ENCODE measurements around the gene DLX2. TPM values are rescaled to one million over a fixed set of nuclear protein-coding genes. Genes with fewer than 3 reads are reported as not detected.

Gene DLX2
- total RNA-seq, 2 donors from 2014 or later: 0.11 TPM; not detected in 1

GRCh38 chr2:172109988-172110811 lies 7.5 kb upstream of the DLX2 start:
- no peak for DNase-seq
- peak; percentile 38 for ATAC-seq
- intact Hi-C loops (cut with DNase I, micrococcal nuclease): loop anchor here in 1 of 2 donors (10.0 kb wide), 1 partner anchor 515 kb away; no protein-coding TSS in a partner anchor

DNA sequence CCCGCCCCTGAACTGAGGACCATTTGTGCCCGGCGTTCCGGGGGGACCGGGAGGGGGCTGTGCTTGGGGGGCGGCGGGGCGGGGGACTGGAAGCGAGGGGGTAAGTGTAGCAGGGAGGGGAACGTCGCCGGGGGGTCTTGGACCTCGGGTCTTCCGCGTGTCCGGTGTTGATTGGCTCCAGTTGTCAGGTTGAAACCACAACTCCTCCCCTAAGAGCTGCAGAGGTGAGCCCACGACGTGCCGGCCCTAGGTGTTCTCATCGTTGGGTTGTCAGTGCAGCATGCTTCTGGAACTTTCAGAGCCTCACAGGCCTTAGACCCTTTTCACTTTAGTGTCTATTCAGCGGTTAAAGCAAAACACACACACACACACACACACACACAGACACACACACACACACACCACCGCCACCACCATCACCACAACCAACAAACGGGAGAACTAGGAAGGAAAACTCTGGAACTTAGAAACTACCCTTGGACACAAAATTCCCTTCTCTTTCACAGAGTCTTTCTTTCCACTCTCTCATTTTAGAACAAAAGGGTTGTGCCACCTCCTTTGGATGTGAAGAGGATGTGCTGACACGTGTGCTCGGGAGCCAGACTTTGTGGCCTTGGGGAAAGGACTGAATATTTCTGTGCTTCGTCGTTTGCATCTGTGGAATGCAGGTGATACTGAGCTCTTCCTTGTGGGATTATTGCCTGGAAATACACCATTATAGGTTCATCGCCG lies 6.7 kb upstream of the DLX2 start:
- intact Hi-C loops (cut with DNase I, micrococcal nuclease): no loop called here

DNA sequence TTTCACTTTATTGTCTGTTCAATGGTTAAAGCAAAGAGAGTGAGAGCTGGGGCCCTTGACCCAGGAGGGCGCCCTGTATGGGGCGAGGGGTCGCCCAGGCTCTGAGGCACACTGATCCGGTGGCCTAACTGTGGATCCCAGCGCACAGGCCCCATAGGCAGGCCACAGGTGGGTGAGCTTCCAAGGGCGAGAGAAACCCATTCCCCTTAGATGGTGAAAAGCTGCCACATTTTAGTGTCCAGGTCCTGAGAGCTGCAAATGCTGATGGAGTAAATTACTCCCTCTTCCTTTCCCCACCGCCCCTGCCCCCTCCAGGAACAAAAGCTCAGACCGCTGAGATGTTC lies 5.9 kb upstream of the DLX2 start:
- ATAC-seq (no peak), DNase-seq (no peak)
- intact Hi-C loops (cut with DNase I, micrococcal nuclease): no loop called here

More for the DNA sequence above, 6.7 kb upstream of the DLX2 start:
- ATAC-seq (no peak), DNase-seq (no peak)

DNA sequence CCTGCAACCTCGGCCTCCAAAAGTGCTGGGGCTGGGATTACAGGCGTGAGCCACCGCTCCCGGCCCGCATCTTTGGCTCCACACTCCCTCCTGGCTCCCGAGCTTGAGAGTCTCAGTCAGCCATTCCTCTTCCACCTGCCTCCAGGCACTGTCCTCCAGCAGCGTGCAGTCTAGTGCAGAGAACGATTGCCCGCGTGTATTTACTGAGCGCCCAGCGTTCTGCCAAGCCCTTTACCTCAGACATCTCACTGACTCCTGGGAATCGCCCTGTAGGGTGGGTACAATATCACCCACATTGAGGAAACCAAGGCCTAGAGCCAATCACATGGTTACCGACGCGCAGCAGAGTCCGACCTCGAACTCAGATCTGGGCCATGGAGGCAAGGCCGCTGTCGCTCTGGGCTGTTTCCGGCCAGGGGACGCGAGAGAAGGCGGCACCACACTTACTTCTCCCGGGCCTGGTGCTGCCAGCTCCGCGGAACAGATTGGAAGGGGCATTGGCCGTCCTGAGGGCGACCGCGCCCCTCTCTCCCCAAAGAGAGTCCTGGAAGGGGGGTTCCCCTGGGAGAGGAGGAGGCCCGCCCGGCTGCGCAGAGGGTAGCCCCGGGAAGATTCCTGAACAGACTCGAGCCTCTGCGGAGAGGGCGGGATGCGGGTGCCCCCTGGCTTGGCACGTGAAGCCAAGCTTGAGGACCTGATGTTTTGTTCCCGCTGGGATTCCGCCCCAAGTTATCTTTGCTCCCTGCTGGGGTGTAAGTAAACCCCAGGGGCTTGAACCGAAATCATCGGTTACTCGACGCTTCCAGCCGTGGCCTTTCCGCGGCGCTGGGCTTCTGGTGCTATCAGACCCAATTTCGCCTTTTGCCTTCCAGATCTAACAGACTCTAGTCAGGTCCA lies 5.2 kb upstream of the DLX2 start:
- no peak for ATAC-seq
- intact Hi-C loops (cut with DNase I, micrococcal nuclease): no loop called here
- no peak for DNase-seq

DNA sequence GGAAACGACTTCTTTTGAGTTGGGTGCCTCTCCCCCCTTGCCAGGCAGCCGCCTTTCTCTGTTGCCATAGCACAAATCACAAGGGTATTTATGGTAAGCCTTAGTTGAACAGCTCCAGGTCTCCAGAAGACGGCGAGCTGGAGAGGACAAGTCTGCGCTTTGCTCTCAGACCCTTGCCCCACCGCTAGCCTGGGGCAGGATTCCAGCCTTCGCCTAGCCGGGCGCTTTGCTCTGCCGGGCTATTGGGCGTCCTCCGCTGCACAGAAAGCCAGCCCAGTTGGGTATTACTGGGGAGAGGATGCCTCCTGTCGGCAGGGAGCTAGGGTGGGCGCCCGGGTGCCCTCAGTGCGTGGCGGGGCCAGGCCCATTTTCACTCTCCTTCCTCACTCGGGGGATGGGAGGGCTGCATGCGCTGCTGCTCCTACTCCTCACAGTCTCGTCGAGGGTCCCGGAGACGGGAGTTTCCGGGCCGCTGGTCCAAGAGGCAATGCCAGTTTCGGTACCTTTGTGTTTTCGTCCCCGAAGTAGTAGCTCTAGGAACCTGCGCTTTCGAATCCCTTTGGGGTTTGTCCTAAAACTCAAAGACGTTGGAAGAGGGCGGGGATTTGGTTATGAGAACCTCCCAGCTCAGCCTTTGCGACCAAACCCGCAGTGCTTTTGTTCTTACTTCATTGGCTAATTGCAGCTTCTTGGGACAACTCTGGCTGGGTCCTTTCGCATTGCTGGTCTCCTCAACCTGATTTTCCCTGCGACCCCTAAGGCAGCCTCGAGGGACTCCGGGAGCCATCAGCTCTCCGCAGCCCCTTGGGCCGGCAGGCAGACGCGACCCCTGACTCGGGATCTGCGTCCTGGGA lies 3.6 kb upstream of the DLX2 start:
- intact Hi-C loops (cut with DNase I, micrococcal nuclease): no loop called here
- peak; percentile 29 for ATAC-seq
- no peak for DNase-seq

DNA sequence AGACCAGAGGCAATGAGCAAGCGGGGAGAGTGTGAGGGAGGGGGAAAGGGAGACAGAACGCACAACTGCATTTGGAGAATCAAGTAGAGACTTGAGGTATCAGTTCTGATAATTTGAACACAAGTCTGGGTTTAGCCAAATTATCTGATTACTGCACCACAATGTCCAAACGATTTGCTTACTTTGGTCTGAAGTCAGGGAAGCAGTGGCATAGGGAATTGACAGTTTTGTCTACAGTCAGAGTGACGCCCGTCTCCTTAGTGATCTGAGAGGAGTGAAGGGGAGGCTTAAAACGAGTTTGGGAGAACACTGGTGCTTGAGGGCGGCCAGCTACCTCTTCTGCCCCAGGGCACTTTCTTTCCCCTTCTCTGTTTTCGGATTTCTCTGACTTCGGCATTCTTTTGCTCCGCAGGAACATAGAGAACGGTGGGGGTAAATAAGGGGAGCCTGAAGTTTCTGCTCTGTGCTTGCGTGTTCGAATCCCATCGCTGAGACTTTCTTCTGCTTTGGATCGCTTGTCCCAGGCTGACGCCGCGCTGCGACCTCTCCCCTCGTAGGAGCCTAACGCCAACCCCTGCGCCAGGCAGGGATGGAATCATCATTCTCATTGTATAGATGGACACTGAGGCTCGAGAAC lies 2.9 kb upstream of the DLX2 start:
- ATAC-seq (no peak), DNase-seq (no peak)
- intact Hi-C loops (cut with DNase I, micrococcal nuclease): no loop called here

GRCh38 chr2:172103471-172104272 lies 972 bp upstream of the DLX2 start:
- ATAC-seq (peak; percentile 69), DNase-seq (peak; percentile 77 to 83)
- intact Hi-C loops (cut with DNase I, micrococcal nuclease): no loop called here

DNA sequence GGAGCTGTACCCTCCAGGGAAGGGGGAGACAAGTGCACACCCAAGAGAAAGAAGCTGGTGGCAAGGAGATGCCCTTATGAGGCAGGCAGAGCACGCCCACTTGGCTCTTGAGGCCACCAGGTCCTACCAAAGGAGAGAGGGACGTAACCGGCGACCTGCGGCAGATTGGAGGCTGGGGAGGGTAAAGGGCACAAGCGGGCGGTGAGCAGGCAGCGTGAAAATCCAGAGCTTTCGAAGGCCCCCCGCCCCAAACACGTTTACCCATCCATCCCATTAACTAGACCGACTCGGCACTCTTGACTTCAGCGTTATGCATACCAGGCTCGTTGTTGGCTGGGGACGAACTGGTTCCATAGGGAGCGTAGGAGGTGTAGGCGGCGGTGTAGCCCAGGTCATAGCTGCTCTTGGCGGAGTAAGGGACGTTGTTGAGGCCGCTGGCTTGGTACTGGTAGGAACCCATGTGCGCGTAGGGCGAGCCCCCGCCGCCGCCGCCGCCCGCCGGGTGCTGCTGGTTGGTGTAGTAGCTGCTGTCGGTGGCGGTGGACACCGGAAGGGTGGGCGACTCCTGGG lies 794 bp downstream of the DLX2 start:
- DNase-seq: no peak
- intact Hi-C loops (cut with DNase I, micrococcal nuclease): no loop called here
- peak; percentile 29 for ATAC-seq

GRCh38 chr2:172100935-172101820 lies 1.5 kb downstream of the DLX2 start:
- DNase-seq (no peak), ATAC-seq (no peak)
- intact Hi-C loops (cut with DNase I, micrococcal nuclease): no loop called here

- DNase-seq (no peak), ATAC-seq (no peak)
- intact Hi-C loops (cut with DNase I, micrococcal nuclease): no loop called here
These were observed 2.4 kb downstream of the DLX2 start for GRCh38 chr2:172100080-172100934.

GRCh38 chr2:172099472-172100079 lies 3.1 kb downstream of the DLX2 start:
- DNase-seq (no peak), ATAC-seq (no peak)
- intact Hi-C loops (cut with DNase I, micrococcal nuclease): no loop called here

GRCh38 chr2:172098650-172099471 lies 3.8 kb downstream of the DLX2 start:
- DNase-seq (no peak), ATAC-seq (no peak)
- intact Hi-C loops (cut with DNase I, micrococcal nuclease): no loop called here

DNA sequence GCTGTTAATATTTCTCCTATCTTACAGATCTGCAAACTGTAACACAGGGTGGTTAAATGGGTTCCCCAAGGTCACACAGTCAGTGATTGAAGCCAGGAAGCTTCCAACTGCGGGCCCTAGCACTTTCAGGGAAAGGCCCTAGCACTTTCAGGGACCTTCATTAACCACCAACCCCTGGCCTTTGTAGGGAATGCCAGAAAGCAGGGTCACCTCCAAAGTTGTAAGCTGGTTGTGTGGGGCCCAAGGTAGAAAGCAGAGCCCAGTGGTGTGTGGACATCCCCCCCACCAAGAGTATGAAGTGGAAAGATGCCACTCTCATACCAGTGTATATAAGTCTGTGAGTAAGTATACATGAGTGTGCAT lies 4.4 kb downstream of the DLX2 start:
- DNase-seq (no peak), ATAC-seq (no peak)
- intact Hi-C loops (cut with DNase I, micrococcal nuclease): no loop called here

DNA sequence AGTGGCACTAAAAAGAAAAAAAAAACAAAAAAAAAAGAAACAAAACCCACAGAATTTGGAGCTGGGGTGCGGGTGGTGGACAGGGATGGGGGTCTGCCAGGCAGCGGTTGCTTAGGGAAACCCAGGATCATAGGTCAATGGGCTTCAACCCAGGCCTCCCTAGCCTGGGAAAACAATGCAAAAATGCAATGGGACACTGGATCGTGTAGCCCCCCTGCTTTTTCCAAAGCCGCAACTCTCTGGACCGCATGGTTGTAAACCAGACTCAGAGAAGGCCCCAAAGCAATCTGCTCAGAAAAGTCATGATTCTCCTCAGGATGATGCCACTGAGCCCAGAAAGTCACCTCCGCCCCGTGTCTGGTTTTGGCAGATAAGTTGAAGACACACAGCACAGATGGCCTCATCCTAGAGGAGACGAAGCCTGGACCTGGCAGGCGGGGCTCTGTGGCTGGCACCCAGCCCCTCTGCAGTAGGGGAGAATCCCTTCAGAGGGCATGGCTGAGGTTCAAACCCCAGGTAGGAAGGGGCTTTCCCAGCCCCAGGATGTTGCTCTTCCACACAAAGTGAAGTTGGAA lies 5.1 kb downstream of the DLX2 start:
- DNase-seq (no peak), ATAC-seq (no peak)
- intact Hi-C loops (cut with DNase I, micrococcal nuclease): no loop called here
